HG03196 (cell line): Measurements from ENCODE around the gene EXOC6B.
"Not testable (repeated sequence)": the region's sequence is repeated elsewhere in the genome, so short reads cannot be mapped to it uniquely, and the experiment has no call there.

Source experiments
- ATAC-seq: cut with Tn5 transposase; IDR thresholded peaks from one replicate; pipeline ENCODE4 v1.9.1; 2021; ENCODE audit not compliant: unreplicated experiment

Gene EXOC6B

GRCh38 chr2:72483346-72483745 lies 342.5 kb downstream of the EXOC6B start:
- ATAC-seq: no peak

DNA sequence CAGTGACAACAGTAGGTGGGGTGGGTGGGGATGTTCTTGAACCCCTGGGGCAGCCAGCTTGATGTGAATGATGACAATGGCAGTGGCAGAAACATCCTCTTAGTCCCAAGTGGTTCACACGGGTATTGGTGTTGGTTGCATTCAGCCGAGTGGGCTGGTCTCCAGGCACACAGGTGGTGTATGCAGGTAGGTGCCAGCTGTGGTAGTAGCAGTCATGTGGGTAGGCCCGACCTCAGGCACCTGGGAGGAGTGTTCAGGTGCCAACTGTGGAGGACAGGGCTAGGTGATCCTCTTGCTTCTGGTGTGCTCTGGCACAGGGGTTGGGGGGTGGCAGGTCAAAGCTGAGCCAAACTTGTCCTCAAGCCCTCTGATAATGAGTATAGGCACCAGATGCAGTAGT lies 350.6 kb downstream of the EXOC6B start:
- ATAC-seq: no peak

- no peak for ATAC-seq
Measured at GRCh38 chr2:72457801-72458516, 367.9 kb downstream of the EXOC6B start.

DNA sequence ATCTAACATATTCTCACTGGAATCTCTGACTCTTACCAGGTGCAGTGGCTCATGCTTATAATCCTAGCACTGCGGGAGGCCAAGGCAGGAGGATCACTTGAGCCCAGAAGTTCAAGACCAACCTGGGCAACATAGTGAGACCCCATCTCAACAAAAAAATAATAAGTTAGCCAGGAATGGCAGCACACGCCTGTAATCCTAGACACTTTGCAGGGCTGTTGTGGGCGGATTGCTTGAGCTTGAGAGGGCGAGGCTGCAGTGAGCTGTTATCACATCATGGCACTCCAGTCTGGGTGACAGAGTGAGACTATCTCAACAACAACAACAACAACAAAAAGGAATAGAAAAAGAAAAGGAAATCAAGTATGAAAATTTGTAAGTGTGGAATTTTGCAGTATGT lies 371.6 kb downstream of the EXOC6B start:
- no peak for ATAC-seq

- no peak for ATAC-seq
Measured at GRCh38 chr2:72442270-72442669, 383.6 kb downstream of the EXOC6B start.

GRCh38 chr2:72439892-72440291 lies 385.9 kb downstream of the EXOC6B start:
- no peak for ATAC-seq

GRCh38 chr2:72438364-72438763 lies 387.5 kb downstream of the EXOC6B start:
- ATAC-seq: no peak

DNA sequence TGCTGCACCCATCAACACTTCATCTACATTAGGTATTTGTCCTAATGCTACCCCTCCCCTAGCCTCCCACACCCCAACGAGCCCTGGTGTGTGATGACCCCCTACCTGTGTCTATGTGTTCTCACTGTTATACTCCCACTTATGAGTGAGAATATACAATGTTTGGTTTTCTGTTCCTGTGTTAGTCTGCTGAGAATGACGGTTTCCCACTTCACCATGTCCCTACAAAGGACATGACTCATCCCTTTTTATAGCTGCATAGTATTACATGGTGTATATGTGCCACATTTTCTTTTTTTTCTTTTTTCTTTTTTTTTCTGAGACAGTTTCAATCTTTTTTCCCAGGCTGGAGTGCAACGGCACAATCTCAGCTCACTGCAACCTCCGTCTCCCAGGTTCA lies 394.1 kb downstream of the EXOC6B start:
- no peak for ATAC-seq

DNA sequence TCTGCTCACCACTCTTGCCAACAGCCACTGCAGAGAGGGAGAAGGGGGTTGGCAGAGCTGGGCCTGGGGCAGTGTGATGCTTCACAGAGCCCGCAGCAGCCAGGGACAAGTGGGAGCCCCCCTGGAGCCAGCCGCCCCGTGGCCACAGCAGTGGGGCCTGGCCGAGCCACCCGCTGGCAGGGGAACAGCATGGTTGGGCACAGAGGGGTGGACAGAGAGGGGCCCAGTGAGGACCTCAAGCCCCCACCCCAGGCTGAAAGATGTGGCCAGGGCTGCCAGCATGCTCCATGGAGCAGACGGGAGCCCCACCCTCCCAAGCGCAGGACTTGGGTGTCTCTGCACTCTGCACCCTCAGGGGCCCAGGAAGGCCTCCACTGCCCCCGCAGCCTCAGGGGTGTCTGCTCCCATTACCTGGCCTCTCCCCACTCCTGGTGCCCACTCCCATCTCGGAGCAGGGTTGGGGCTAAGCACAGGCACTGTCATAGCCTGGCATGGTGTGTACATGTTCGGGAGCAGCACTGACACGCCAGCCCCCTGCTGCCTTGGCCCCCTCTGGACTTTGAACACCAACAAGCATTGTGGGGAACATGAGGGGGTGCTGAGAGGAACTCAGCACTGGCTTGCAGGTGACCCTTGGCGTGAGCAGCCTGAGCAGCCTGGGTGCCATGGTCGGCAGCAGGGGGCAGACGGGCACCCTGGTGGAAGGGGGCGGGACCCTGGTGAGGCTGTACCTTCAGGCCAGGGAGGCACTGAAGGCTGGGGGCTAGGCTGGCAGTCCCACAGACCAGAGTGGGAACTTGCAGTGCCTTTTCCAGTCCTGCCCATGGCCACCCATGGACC lies 398.6 kb downstream of the EXOC6B start:
- no peak for ATAC-seq

DNA sequence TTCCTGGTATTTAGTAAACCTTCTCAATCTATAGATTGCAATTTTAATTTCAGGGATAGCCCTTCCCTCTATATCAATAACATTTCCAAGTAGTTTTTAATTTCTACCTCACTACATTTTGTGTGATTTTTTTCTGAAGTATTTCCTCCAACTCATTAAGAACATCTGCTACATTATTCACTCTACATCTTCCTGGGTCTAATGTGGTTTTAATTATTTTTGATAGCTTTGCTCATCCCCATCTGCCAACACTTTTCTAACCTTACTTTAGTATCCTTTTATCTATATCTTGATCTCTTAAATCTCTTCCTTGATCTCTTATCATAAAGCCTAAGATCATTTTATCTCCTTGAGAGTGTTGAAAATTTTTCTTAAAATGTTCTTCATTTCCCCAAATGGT lies 399.8 kb downstream of the EXOC6B start:
- no peak for ATAC-seq

DNA sequence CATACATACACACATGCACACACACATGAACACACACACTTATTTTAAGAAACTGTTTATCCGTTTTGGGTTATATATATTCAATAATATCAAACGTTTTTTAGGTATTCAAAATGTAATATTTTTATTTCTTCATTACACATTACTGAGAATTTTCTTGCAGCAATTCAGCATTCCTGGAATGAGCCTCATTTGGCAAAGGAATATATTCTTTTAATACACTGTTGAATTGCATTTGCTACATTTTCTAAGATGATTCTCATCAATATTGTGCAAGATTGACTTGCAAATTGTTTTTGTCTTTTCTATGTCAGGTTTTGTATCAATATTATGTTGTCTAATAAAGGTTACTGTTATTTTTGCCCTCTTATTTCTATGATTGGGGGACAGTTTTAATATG lies 402.1 kb downstream of the EXOC6B start:
- ATAC-seq: no peak

- not testable (repeated sequence) for ATAC-seq
Measured at GRCh38 chr2:72421771-72422379, 404.0 kb downstream of the EXOC6B start.

DNA sequence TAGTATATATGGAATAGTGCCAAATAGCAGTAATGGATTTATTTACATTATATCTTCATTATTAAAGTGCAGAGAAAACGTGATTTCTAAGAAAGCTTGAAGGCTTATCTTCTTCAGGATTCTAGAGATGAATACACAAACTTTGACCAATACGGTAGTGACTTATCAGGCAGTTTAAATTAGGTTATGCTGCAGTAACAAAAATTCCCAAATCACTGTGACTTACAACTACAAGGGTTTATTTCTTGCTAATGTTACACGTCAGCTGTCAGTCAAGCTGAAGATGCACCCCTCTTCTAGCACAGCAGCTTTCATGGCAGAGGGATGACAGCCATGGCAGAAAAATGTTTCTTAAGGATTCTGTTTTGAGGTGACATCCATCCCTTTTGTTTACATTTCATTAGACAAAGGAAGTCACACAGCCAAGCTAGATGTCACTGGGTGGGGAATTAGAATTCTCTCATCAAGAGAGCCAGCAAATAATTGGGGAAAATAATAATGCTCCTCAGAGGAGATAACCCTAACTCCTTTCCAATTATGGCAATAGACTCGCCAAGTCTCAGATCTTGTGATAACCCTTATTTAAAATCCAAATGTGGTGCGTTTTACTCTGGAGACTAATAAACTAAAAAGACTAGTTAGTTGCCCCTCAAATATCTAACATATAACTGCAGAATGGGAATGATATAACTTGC lies 409.9 kb downstream of the EXOC6B start:
- ATAC-seq: no peak

- ATAC-seq: no peak
Measured at GRCh38 chr2:72415241-72415661, 410.6 kb downstream of the EXOC6B start.

- ATAC-seq: no peak
Measured at GRCh38 chr2:72414137-72414760, 411.6 kb downstream of the EXOC6B start.

GRCh38 chr2:72413716-72414115 lies 412.1 kb downstream of the EXOC6B start:
- no peak for ATAC-seq

DNA sequence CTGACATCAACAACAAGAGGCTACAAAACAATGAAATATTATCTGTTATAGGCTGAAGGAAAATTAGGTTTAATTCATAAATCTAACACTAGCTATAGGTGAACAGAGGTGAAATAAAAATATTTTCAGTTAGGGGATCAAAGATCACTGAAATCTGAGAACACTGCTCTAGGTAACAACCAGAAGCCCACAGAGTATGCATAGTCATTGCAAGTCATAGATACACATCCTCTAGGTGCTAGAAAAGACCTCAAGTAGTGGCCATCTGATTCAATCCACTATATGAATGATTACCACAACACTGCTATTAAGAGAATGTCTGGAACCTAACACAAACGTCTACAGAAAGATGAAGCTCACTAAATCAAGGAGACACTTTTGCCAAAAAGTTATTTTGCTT lies 413.6 kb downstream of the EXOC6B start:
- no peak for ATAC-seq

- ATAC-seq: no peak
Measured at GRCh38 chr2:72399879-72400278, 426.0 kb downstream of the EXOC6B start.

- ATAC-seq: no peak
Measured at GRCh38 chr2:72395096-72395495, 430.7 kb downstream of the EXOC6B start.

DNA sequence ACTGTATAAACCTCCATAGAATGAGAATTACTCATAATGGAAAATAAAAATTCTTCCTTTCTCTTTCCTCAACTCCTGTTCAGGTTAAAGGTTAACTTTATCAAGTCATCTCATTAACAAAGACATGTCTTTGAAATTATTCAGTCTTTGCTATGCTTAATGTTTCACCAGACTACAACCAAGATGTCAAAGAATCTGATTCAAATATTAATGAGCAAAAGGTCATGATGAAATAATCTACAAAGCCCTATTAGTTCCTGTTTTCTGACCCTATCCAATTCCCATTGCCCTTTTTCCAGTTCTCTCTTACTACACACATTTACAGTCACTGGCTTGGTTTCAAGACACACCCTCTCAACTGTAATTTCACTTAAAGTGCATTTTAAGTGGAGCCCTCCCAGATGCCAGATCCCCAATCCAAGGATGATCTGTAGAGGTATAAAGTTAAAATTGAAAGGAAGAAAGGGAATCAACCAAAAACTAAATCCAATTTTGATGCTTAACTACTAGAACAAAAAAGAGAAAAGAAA lies 431.2 kb downstream of the EXOC6B start:
- no peak for ATAC-seq

- no peak for ATAC-seq
Measured at GRCh38 chr2:72389447-72389846, 436.4 kb downstream of the EXOC6B start.
